HCT116 (cell line): ENCODE results near the gene IRGC. TPM values are rescaled to one million over a fixed set of nuclear protein-coding genes. Genes with fewer than 3 reads are reported as not detected.

Experiments used
- ATAC-seq: fragments of 200-7000 bp; cut with Tn5 transposase; 2 replicates; pipeline ENCODE4 v1.9.1; 2020; ENCODE audit warnings: mild to moderate bottlenecking, moderate library complexity
- BruUV-seq: library from RNA; stranded (reverse); fragments of 400-500 nt; replicated peaks from 2 replicates; lab custom pipeline; 2021; lab: Mats Ljungman, UMichigan
- CTCF ChIA-PET: fragments of 300-600 bp; sonication (Branson Sonifier 250); formaldehyde crosslinking; loops from one replicate; lab custom pipeline; 2021; ENCODE audit warnings: antibody characterized with exemption; lab: Charles Lee
- POLR2A ChIA-PET: fragments of 300-600, 350-600 bp; sonication (Branson Sonifier 250); formaldehyde crosslinking; loops from one replicate; lab custom pipeline; 2021; ENCODE audit warnings: antibody characterized with exemption; lab: Charles Lee
- RAD21 ChIA-PET, 2 experiments: fragments of 300-600 bp; sonication (Branson Sonifier 250); formaldehyde crosslinking; loops; one replicate each; lab custom pipeline; 2023; ENCODE audit warnings: low total read pairs in 2 of 2; ENCODE audit not compliant: uncharacterized antibody in 2 of 2, unreplicated experiment in 2 of 2, low non-redundant PET in 1 of 2; lab: Charles Lee
- DNase-seq: peaks from one replicate; pipeline ENCODE4 v3.0.0-alpha.2; 2010; ENCODE audit warnings: low read depth, low spot score
- H2AFZ ChIP-seq: fragments of 200-600 bp; shearing (Covaris generic), sonication (generic); 2 replicates; pipeline ENCODE4 v1.6.1; 2017; ENCODE audit warnings: low read depth, mixed run types, mixed read lengths, antibody characterized with exemption, low read length; ENCODE audit not compliant: poor library complexity, severe bottlenecking
- H3K27ac ChIP-seq: 2 replicates; pipeline ENCODE4 v1.5.1; 2012; ENCODE audit warnings: low read depth, low read length
- H3K27me3 ChIP-seq: fragments of 200-600 bp; sonication (generic); 2 replicates; pipeline ENCODE4 v1.6.1; 2016; ENCODE audit warnings: mixed run types, low read length, mixed read lengths; ENCODE audit not compliant: insufficient read depth
- H3K36me3 ChIP-seq, 2 experiments: fragments of 200-500 bp in 1 of 2; fragments of 200-600 bp in 1 of 2; sonication (Bioruptor generic) in 1 of 2; sonication (generic) in 1 of 2; 2 replicates each; pipeline versions ENCODE4 v1.5.1 to v1.6.1; 2014 to 2016; ENCODE audit warnings: low read length in 2 of 2, inconsistent platforms in 1 of 2, mixed read lengths in 1 of 2, mixed run types in 1 of 2; ENCODE audit not compliant: insufficient read depth in 2 of 2, control insufficient read depth in 1 of 2
- H3K4me1 ChIP-seq, 2 experiments: fragments of 200-600 bp in 1 of 2; sonication (generic) in 1 of 2; 2 replicates each; pipeline versions ENCODE4 v1.5.1 to v1.6.1; 2012 to 2017; ENCODE audit warnings: low read length in 2 of 2, inconsistent platforms in 1 of 2, mild to moderate bottlenecking in 1 of 2, mixed read lengths in 1 of 2, mixed run types in 1 of 2, moderate library complexity in 1 of 2; ENCODE audit not compliant: insufficient read depth in 2 of 2, control insufficient read depth in 1 of 2
- H3K4me2 ChIP-seq: fragments of 200-600 bp; sonication (generic); 2 replicates; pipeline ENCODE4 v1.6.1; 2017; ENCODE audit warnings: mixed run types, low read length, mixed read lengths
- H3K4me3 ChIP-seq, 2 experiments: fragments of 200-600 bp in 1 of 2; sonication (generic) in 1 of 2; replicated peaks in 1 of 2; 2 replicates each; pipeline ENCODE4 v1.5.1; 2011 to 2016; ENCODE audit warnings: low read length in 2 of 2, control low read depth in 1 of 2, low read depth in 1 of 2, mild to moderate bottlenecking in 1 of 2, mixed read lengths in 1 of 2, mixed run types in 1 of 2
- H3K79me2 ChIP-seq: fragments of 200-600 bp; sonication (generic); 2 replicates; pipeline ENCODE4 v1.6.1; 2017; ENCODE audit warnings: mild to moderate bottlenecking, mixed run types, low read length, moderate library complexity, mixed read lengths; ENCODE audit not compliant: insufficient read depth
- H3K9ac ChIP-seq: fragments of 200-600 bp; sonication (generic); 2 replicates; pipeline ENCODE4 v1.6.1; 2016; ENCODE audit warnings: low read length, mixed read lengths
- H3K9me2 ChIP-seq: fragments of 200-600 bp; sonication (generic), shearing (Covaris generic); 2 replicates; pipeline ENCODE4 v1.6.1; 2017; ENCODE audit warnings: mixed run types, mild to moderate bottlenecking, moderate library complexity; ENCODE audit not compliant: insufficient read depth
- H3K9me3 ChIP-seq, 2 experiments: fragments of 200-500 bp in 1 of 2; fragments of 200-600 bp in 1 of 2; sonication (Bioruptor generic) in 1 of 2; sonication (generic) in 1 of 2; 2 replicates each; pipeline ENCODE4 v1.6.1; 2014 to 2017; ENCODE audit warnings: low read length in 2 of 2, mixed read lengths in 2 of 2, inconsistent platforms in 1 of 2, low read depth in 1 of 2, mild to moderate bottlenecking in 1 of 2, mixed run types in 1 of 2, moderate library complexity in 1 of 2; ENCODE audit not compliant: control insufficient read depth in 1 of 2, insufficient read depth in 1 of 2
- H4K20me1 ChIP-seq: fragments of 200-600 bp; sonication (generic), shearing (Covaris generic); 2 replicates; pipeline ENCODE4 v1.6.1; 2017; ENCODE audit warnings: mixed run types, mild to moderate bottlenecking, moderate library complexity; ENCODE audit not compliant: insufficient read depth
- ATF3 ChIP-seq: IDR thresholded peaks from 2 replicates; pipeline ENCODE4 v1.6.1; 2012
- CTCF ChIP-seq, 3 experiments: fragments of 200-600 bp in 1 of 3; sonication (generic) in 1 of 3; IDR thresholded peaks in 2 of 3; conservative IDR thresholded peaks in 1 of 3; 2 replicates each; pipeline ENCODE4 v1.5.1; 2012 to 2017; ENCODE audit warnings: low read depth in 2 of 3, low read length in 2 of 3, antibody characterized with exemption in 1 of 3, borderline replicate concordance in 1 of 3, control low read depth in 1 of 3, mild to moderate bottlenecking in 1 of 3, mixed read lengths in 1 of 3, mixed run types in 1 of 3, moderate library complexity in 1 of 3; ENCODE audit not compliant: insufficient read depth in 1 of 3
- EGR1 ChIP-seq: IDR thresholded peaks from 2 replicates; pipeline ENCODE4 v1.6.1; 2012; ENCODE audit warnings: low read depth
- EZH2 ChIP-seq: fragments of 200-600 bp; sonication (generic); IDR thresholded peaks from 2 replicates; pipeline ENCODE4 v1.6.1; 2017; ENCODE audit warnings: antibody characterized with exemption, mixed run types
- EZH2phosphoT487 ChIP-seq: fragments of 200-600 bp; IDR thresholded peaks from 2 replicates; pipeline ENCODE4 v1.6.1; 2018; ENCODE audit warnings: antibody characterized with exemption, borderline replicate concordance
- FOSL1 ChIP-seq: IDR thresholded peaks from 2 replicates; pipeline ENCODE4 v1.6.1; 2012; ENCODE audit warnings: low read depth
- JUND ChIP-seq: IDR thresholded peaks from 2 replicates; pipeline ENCODE4 v1.6.1; 2012
- MAX ChIP-seq: IDR thresholded peaks from 2 replicates; pipeline ENCODE4 v1.6.1; 2012
- POLR2AphosphoS5 ChIP-seq: IDR thresholded peaks from 2 replicates; pipeline ENCODE4 v1.6.1; 2011; ENCODE audit warnings: mild to moderate bottlenecking, low read depth, low read length, moderate library complexity
- RAD21 ChIP-seq: IDR thresholded peaks from 2 replicates; pipeline ENCODE4 v1.6.1; 2012; ENCODE audit warnings: low read depth, mild to moderate bottlenecking
- REST ChIP-seq: IDR thresholded peaks from 2 replicates; pipeline ENCODE4 v1.6.1; 2012; ENCODE audit warnings: low read depth
- SP1 ChIP-seq: IDR thresholded peaks from 2 replicates; pipeline ENCODE4 v1.6.1; 2012; ENCODE audit warnings: low read depth
- SRF ChIP-seq: IDR thresholded peaks from 2 replicates; pipeline ENCODE4 v1.6.1; 2012; ENCODE audit warnings: low read depth
- ZBTB33 ChIP-seq: IDR thresholded peaks from 2 replicates; pipeline ENCODE4 v1.6.1; 2011; ENCODE audit warnings: mild to moderate bottlenecking, low read length, moderate library complexity; ENCODE audit not compliant: insufficient replicate concordance; ENCODE audit errors: extremely low read depth
- ZFX ChIP-seq: fragments of 450-650 bp; IDR thresholded peaks from 2 replicates; pipeline ENCODE4 v1.6.1; 2017
- intact Hi-C: fragments of 100-400 bp; cut with micrococcal nuclease; formaldehyde crosslinking; loops from 2 replicates; pipeline ENCODE4 v1.10.0; 2022
- total RNA-seq: library from RNA; stranded (reverse); gene quantifications from one replicate; pipeline ENCODE4 v1.2.1, GENCODE V29; 2021; ENCODE audit not compliant: unreplicated experiment

IRGC gene
- total RNA-seq, 1 experiment from 2014 or later, result not detected

- no peak overlapping the region for H2AFZ ChIP-seq
- DNase-seq (no peak), ATAC-seq (no peak)
- H3K9me3 ChIP-seq, result no peaks in the 10 kb centered on the region
- H3K36me3 ChIP-seq, result no peaks in the 10 kb centered on the region
- ChIA-PET RAD21 (interaction anchor here in 1 of 2 experiments (1.0 kb wide), 1 partner anchor 106 kb away, joined by 3 read pairs; no protein-coding TSS in a partner anchor), CTCF (interaction anchor here (0.9 to 2.1 kb wide), 4 partner anchors 17 to 257 kb away, joined by 3 to 6 read pairs (median 4); no protein-coding TSS in a partner anchor), POLR2A (interaction anchor here (0.7 to 1.9 kb wide), 3 partner anchors 28 to 36 kb away, joined by 3 to 11 read pairs (median 10); no protein-coding TSS in a partner anchor)
- H4K20me1 ChIP-seq, result no peaks in the 10 kb centered on the region
- no peak overlapping the region for H3K27ac ChIP-seq
- TF ChIP-seq ZFX, result no peak
- no peak for TF ChIP-seq ZBTB33
- TF ChIP-seq EZH2, result no peak
- no peak for TF ChIP-seq JUND
- no peak for TF ChIP-seq SP1
- no peak for TF ChIP-seq SRF
- TF ChIP-seq REST, result no peak
- no peak for TF ChIP-seq CTCF (IDR thresholded peaks at IDR 0.05 in 2 of 3, conservative IDR thresholded peaks at IDR 0.05 in 1 of 3; ENCODE audit: borderline replicate concordance in 1 of 3, insufficient read depth in 1 of 3, low read depth in 2 of 3, low read length in 2 of 3)
- no peak for TF ChIP-seq ATF3
- TF ChIP-seq MAX, result no peak
- TF ChIP-seq FOSL1, result no peak
- no peak for TF ChIP-seq RAD21
- no peak for TF ChIP-seq POLR2AphosphoS5
- TF ChIP-seq EGR1, result no peak
- no peak for TF ChIP-seq EZH2phosphoT487
- H3K4me1 ChIP-seq, result peaks cover 42 to 68% of the 10 kb centered on the region in 2 experiments
- intact Hi-C loops, result loop anchor here (5.0 kb wide), 1 partner anchor 37 kb away; no protein-coding TSS in a partner anchor
- H3K9me2 ChIP-seq, result no peaks in the 10 kb centered on the region
- no peak overlapping the region for H3K9ac ChIP-seq
- H3K4me3 ChIP-seq, result no peak overlapping the region
- BruUV-seq, result no TSS peak
- no peaks in the 10 kb centered on the region for H3K79me2 ChIP-seq
- H3K4me2 ChIP-seq, result peak overlapping the region; percentile 61
- H3K27me3 ChIP-seq, result no peaks in the 10 kb centered on the region
These were observed 11.7 kb upstream of the IRGC start for GRCh38 chr19:43704002-43704705.
